NCI-H1048 (cell line): ENCODE data around the gene HPN.

Source experiments
- DNase-seq: peaks from one replicate; lab custom pipeline; 2025; lab: John Stamatoyannopoulos, UW

Gene HPN

GRCh38 chr19:35062942-35063341 is 21.4 kb downstream of the HPN start:
- DNase-seq = no peak

- DNase-seq = no peak
These were observed 22.7 kb downstream of the HPN start for GRCh38 chr19:35063940-35064818.

DNA sequence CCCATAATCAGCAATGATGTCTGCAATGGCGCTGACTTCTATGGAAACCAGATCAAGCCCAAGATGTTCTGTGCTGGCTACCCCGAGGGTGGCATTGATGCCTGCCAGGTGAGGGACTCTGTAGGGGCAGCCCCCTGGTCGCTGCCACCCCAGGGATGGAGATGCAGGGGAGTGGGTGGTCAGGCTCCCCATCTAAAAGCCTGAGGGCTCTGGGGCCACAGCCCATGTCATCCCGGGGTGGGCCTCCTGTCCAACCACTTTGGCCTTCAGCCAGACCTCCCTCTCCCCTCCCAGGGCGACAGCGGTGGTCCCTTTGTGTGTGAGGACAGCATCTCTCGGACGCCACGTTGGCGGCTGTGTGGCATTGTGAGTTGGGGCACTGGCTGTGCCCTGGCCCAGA is 24.1 kb downstream of the HPN start:
- no peak for DNase-seq

DNA sequence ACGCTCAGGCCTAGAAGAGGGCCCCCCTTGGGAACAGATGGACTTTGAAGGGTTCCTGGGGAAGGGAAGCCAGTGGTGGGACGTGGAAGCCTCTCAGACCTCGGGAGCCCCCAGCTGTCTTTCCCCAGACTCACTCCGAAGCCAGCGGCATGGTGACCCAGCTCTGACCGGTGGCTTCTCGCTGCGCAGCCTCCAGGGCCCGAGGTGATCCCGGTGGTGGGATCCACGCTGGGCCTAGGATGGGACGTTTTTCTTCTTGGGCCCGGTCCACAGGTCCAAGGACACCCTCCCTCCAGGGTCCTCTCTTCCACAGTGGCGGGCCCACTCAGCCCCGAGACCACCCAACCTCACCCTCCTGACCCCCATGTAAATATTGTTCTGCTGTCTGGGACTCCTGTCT is 24.6 kb downstream of the HPN start:
- no peak for DNase-seq

DNA sequence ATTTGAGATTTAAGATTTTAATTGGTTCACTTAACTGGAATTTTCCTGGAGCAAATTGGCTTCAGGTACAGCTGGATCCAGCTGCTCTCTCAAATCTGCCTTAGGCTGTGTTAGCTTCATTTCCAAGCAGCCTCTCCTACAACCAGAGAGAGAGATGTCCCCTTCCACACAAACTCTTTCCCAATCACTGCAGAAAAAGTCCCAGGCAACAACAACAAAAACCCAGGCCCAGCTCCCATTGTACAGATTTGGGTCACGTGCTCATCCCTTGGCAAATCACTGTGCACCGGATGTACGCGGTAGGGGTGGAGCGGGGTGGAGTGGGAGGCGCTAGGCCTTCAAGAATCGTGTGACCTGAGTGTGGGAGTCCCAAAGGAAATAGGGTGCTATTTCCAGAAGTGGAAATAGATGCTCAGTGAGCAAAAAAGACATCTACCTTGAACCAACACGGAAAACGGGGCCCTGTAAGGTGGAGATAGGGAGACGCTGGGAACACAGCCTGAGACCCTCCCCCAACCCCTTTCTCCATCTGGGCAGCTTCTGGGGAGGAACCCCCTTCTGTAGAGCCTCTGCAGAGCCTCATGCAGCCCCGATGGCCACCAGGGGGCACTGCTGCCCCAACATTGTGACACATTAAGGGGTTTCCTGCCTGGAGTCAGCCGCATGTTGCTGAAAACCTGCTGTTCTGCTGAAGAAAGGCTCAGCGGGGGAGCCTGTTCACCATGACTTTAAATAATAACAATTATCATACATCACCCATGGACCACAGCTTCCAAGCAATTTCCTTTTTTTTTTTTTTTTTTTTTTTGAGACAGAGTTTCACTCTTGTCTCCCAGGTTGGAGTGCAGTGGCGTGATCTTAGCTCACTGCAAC is 25.4 kb downstream of the HPN start:
- DNase-seq = peak; percentile 49

GRCh38 chr19:35068941-35069634 is 27.6 kb downstream of the HPN start:
- DNase-seq = no peak

DNA sequence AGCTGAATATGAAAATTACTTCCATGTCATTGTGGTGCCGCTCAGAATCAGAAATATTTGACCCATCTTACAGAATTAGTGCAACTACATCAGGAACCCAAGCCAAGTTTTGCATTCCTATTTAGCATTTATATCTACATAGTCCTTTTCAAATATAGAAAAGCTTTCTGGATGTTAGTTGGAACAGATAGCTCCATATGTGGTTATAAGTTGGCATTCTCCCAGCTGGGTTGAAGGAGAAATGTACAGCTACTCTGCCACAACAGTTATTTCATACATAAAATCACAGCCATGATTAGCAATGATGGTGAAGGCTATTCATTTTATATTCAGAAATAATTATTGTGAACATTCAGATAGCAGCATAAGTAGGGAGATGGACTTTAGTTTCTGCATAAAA is 28.2 kb downstream of the HPN start:
- DNase-seq = no peak

GRCh38 chr19:35070471-35070870 is 28.9 kb downstream of the HPN start:
- no peak for DNase-seq

GRCh38 chr19:35073516-35073915 is 32.0 kb downstream of the HPN start:
- DNase-seq = no peak

- no peak for DNase-seq
These were observed 32.4 kb downstream of the HPN start for GRCh38 chr19:35073941-35074340.

DNA sequence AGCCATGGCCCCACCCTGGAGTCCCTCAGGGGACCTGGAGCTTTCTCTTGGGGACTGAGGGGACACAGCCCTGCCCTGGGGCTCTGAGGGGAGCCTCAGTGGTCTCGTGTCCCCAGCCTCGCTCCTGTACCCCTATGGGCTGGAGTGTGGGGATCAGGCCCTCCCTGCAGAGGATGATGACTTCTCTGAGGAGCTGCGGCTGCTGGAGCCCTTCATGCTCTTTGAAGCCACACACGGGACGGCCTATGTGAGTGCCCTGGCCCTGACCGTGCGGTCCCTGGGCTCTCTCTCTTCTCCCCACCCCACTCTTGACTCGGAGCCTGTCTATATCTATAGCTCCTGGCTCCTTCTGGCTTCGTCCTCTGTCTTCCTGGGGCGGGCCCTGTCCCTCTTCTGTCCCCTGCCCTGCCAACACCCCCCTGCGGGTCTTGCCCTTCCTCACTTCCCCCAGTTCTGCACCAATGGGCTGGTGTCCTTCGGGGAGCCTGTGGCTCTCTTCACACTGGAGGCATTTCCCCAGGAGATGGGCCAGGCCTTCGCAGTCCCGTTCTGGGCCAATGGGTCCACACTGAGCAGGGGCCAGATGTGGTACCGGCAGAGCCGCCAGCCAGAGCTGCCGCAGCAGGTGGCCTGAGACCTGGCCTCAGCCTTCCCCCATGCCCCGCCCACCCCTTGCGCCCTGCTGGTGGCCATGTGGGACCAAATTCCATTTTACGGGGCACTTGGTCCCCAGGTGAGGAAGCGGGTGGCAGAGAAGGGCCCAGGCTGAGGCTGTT is 33.1 kb downstream of the HPN start:
- DNase-seq = no peak

DNA sequence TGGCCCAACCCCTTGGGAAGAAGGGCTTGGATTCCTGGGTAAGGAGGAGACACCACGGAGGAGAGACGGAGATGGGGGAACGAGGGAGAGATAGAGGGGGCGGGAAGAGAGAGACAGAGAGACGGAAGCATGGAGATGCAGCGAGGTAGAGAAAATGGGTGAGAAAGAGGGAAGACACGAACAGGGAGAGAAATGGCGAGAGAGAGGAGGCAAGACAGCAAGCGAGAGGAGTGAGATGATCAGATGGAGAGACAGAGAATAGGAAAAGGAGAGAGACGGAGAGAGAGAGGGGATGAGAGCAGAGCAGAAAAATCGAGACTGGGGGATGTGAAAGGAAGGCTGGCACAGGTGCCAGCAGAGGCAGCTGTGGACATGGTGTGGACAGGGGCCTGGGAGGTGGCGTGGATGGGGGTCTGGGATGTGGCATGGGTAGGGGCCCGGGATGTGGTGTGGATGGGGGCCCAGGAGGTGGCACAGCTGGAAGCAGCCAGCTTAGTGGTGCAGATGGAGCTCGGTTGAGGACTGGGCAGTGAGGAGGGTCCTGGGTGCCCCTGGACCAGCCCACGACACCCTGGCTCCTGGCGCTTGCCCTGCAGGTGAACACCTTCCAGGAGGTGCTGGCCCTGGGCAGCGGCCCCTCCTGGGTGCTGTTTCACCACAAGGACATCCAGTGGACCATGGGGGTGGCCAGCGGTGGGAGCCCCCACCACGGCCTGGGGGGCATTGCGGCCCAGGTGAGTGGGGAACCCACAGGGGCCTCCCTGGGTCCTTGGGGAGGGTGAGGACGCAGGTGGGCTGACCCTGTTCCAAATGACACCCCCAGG is 33.9 kb downstream of the HPN start:
- DNase-seq = no peak

- DNase-seq = no peak
These were observed 34.5 kb downstream of the HPN start for GRCh38 chr19:35076026-35076370.

- DNase-seq = no peak
These were observed 35.1 kb downstream of the HPN start for GRCh38 chr19:35076657-35077056.

DNA sequence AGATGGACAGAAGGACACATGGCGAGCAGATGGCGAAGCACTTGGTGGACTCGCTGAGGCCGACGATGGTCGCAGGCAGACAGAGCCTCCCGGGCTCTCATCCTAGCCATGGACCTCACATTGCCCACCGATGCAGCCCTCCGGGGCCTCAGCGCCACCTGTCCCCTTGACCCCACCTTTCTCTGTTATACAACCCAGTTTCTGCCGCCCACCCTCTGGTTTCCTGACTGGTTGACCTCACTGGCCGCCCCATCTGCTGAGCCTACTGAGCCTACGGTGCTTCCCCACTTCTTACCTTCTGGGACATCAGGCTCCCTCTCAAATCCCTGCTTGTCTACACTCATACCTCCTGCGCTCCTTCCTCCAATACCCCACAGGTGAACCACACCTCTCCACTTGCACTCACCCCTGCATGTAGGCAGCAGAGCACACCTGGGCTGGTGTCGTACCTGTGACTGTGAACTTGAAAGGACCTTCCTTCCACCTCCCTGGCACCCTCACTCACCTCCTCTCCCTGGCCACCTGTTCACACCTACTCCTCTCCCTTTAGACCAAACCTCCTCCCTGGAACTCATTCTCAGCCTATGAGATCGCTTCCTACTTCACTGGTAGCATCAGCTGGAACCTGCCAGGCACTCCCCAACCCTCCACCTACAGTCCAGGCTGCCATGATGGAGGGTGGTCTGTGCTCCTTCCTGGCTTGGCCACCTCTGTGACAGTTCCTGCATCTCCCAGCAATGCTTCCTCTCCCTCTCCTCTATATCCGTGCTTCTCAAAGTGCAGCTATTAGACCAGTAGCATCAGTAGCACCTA is 36.1 kb downstream of the HPN start:
- DNase-seq = no peak

DNA sequence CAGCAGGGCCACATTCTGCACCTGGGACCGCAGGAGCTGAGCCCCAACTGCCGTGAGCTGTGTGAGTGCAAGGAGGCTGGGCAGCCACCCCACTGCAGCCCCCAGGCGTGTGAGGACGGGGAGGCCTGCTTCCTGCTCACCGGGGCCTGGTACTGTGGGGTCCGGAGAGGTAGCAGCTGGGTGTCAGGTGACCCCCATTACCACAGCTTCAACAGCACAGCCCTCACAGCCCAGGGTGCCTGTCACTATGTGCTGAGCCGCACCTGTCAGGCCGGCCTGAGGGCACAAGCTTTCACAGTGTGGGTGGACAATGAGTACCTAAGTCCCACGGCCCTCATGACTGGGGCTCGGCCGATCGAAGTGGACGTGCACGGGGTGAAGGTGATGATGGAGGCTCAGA is 38.3 kb downstream of the HPN start:
- DNase-seq = no peak

- DNase-seq = no peak
These were observed 39.2 kb downstream of the HPN start for GRCh38 chr19:35080613-35081170.

- DNase-seq = no peak
These were observed 39.7 kb downstream of the HPN start for GRCh38 chr19:35081201-35081600.

DNA sequence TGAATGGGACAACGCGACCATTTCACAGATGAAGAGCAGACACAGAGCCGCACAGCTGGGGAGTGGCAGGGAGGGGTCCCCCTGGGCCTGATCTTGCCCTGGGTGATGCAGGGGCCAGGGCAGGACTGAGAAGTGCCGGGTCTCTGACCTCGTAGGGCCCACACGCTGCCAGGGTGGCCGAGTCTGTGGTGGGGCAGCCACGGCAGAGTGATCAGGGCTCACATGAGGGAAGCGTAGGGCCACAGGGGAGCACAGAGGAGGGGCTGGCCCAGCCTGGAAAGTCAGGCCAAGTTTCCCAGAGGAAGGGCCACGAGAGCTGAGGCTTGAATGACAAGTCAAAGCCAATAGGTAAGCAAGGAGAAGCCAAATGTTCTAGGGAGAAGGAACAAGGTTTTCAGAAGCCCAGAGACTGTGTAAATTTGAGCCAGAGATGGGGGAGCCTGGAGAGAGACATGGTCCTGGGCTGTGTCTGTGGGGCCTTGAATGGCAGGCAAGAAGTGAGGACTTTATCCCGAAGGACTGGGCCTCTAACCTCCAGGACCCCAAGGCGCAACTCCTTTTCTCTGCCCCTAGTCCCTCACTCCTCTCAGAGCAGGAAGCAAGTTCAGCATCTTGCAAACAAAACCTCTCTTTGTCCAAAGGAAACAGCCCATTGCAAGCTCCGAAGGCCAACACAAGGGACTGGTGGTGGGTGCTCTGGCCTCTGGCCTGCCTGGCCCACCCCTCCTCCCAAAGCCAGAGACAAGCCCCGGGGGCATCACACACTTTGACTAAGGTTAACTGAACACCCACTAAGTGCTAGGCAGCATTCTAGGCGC is 42.4 kb downstream of the HPN start:
- DNase-seq = no peak
